Motor neuron (in vitro differentiated cells): ENCODE measurements around the gene SZRD1. TPM values are rescaled to one million over a fixed set of nuclear protein-coding genes. Genes with fewer than 3 reads are reported as not detected.
A peak's percentile ranks its signal among the peaks of the same experiment; 100 is the strongest.

ENCODE experiments used
- ATAC-seq, 8 experiments: fragments of 200-7000 bp; cut with Tn5 transposase; replicated peaks in 6 of 8; 2 replicates each; pipeline ENCODE4 v1.8.0; 2021; ENCODE audit warnings: mild to moderate bottlenecking in 8 of 8, moderate library complexity in 8 of 8
- H3K27ac ChIP-seq, 2 donors: fragments of 250-450 bp; sonication (Bioruptor Pico); 2 replicates each; pipeline ENCODE4 v1.9.0; 2021; ENCODE audit warnings: antibody characterized with exemption in 2 of 2, mild to moderate bottlenecking in 2 of 2, moderate library complexity in 1 of 2
- H3K4me1 ChIP-seq, 2 donors: fragments of 250-450 bp; sonication (Bioruptor Pico); replicated peaks in 1 of 2; 2 replicates each; pipeline ENCODE4 v1.6.1; 2021; ENCODE audit warnings: antibody characterized with exemption in 2 of 2, mild to moderate bottlenecking in 2 of 2, moderate library complexity in 1 of 2
- H3K4me3 ChIP-seq, 5 donors: fragments of 250-450 bp; sonication (Bioruptor Pico); 2 replicates each; pipeline ENCODE4 v1.9.0; 2021; ENCODE audit warnings: antibody characterized with exemption in 5 of 5, mild to moderate bottlenecking in 5 of 5, moderate library complexity in 4 of 5
- WGBS, 10 experiments: fragments of 450-650 bp; shearing (Covaris generic); methylation state at CpG; one replicate each; pipeline ENCODE4 v1.0.0; 2022; 5-methylcytosine and 5-hydroxymethylcytosine counted together
- in situ Hi-C, 9 experiments: fragments of 400-800 bp; cut with MboI; loops; one replicate each; pipeline ENCODE4 v1.15.0; 2021; ENCODE audit warnings: low sequenced_read_pairs in 9 of 9, low pct_unique_long_range_greater_than_20kb in 2 of 9; ENCODE audit not compliant: unreplicated experiment in 9 of 9
- total RNA-seq, 8 experiments: library from RNA; unstranded; fragments of 300-600 nt; gene quantifications; 2 replicates each; pipeline versions ENCODE4 v1.2.3 to v1.2.4, GENCODE V29; 2022

Gene SZRD1
- total RNA-seq, 8 experiments from 2014 or later, result 37.9 to 82.0 (median 53.0) TPM

DNA sequence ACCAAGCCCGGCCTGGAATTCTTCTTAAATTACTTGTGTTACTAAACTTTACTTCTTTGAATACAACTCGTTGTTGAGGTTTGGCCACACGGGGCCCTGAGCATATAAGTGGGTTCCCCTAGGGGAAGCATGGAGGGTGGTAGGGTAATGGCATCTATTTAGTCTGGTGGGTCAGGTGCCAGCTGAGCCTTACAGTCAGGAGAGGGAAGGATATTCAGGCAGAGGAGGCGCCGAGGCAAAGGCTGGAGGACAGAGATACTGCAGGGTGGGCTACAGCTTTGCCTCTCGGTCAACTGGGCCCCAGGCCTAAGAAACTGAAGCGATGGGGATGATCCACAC, 73.1 kb downstream of the SZRD1 start:
- Histone ChIP-seq H3K27ac (peak overlapping the region; percentile 24 to 46), H3K4me1 (peaks cover 8 to 11% of the 10 kb centered on the region in 2 donors), H3K4me3 (peak overlapping the region; percentile 68 to 99 (median 86))
- in situ Hi-C loops, result no loop called here
- WGBS, 10 experiments, result 56 to 86% (median 80%) methylated on average over 3 to 4 of the region's 7 CpGs; no CpG with 5 or more reads in 7 of the 10 experiments
- ATAC-seq, result peak in 3 of 8 experiments; percentile 5 to 63 (median 22)

DNA sequence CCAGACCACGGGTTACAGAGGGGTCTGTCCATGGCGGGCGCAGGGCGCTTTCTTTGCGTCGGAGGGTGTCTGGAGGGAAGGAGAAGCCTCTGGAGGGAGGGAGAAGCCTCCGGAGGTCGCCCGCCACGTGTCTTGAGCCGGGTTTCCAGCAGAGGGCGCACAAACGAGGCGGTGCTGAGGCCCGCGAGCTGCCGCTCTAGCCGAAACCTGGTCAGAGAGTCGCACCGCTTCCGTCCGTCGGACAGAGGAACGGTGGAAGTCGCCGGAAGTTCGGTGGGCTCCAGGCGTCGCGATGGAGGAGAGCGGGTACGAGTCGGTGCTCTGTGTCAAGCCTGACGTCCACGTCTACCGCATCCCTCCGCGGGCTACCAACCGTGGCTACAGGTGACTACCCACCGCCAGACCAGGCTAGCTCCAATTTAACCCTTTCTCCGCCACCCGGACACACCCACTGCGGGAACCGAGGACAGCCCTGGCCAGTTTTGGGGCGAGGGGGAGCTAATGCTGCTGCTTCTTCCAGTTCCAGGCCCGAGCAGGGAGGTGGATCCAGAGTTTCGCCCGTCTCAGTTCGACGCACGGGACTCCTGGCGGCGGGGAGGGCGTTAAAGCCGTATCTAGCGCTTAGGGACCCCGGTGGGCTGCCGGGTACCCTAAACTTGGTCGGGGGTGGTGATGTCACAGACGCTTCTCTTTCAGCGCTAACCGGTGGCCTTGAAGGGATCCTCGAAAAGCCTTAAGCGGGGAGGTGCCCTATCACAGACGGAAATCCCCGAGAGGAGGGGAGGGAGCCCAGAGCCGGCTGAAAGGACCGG, 73.6 kb downstream of the SZRD1 start, which contains the start of gene NECAP2:
Gene NECAP2, plus strand, starts transcription at position 255 of the 812 bp plus-strand sequence. Its CDS starts 38 bp downstream, at position 293.
- Histone ChIP-seq H3K4me3 (peak within 1 kb of the TSS; percentile 68 to 99 (median 86)), H3K27ac (peak within 1 kb of the TSS; percentile 85 to 87), H3K4me1 (peaks cover 8 to 11% of the 10 kb centered on the region in 2 donors)
- WGBS, 10 experiments, result 0 to 3% (median 0%) methylated on average over 1 to 32 of the region's 68 CpGs; no CpG with 5 or more reads in 3 of the 10 experiments
- in situ Hi-C loops, result no loop called here
- ATAC-seq, result peak; percentile 86 to 96 (median 94)

DNA sequence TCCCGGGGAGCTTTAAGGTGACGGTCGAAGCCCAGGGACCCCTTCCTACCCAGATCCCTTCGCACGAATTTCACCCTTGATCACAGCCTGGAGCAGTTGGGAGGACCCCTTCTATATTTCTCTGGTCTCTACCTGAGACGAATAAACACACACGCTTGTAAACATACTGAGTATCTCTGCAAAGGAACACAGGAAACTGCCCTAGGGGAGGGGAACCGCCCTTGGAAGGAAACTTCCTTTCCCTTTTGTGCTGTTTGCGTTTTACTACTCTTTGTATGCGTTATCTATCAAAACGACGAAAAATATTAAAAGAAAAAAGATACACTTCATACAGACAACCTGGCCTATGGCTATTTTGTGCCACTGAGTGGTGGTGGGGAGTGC, 74.2 kb downstream of the SZRD1 start:
- 0 to 17% (median 6%) methylated on average over 2 to 11 of the region's 12 CpGs; no CpG with 5 or more reads in 1 of the 10 experiments for WGBS, 10 experiments
- in situ Hi-C loops, result no loop called here
- peaks cover 8 to 11% of the 10 kb centered on the region in 2 donors for H3K4me1 ChIP-seq
- ATAC-seq, result peak in 2 of 8 experiments; percentile 12 to 20
- peak overlapping the region; percentile 68 to 99 (median 86) for H3K4me3 ChIP-seq
- H3K27ac ChIP-seq, result peak overlapping the region; percentile 85 to 87

DNA sequence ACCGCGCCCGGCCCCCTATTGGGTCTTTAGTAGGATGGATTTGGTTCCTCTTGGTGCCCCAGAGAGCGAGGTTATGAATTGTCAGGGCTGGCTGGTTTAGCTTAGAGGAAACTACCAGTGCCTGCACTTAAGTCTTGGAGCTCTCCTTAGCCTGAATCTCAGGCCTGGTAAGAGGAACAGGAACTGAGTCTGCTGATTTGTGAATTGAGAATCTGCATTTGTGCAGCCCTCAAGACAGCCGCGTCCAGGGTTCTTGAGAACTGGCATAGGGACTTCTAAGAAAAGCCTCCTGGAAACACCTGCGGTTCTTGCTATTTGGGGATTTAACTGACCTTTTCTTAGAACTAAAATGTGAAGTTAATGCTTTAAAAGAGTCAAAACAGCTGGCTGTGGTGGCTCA, 75.2 kb downstream of the SZRD1 start:
- WGBS, 10 experiments, result 89 to 100% (median 96%) methylated on average over 1 to 6 of the region's 7 CpGs; no CpG with 5 or more reads in 1 of the 10 experiments
- Histone ChIP-seq H3K4me1 (peaks cover 8 to 11% of the 10 kb centered on the region in 2 donors), H3K4me3 (no peak overlapping the region), H3K27ac (no peak overlapping the region)
- in situ Hi-C loops, result no loop called here
- no peak for ATAC-seq

DNA sequence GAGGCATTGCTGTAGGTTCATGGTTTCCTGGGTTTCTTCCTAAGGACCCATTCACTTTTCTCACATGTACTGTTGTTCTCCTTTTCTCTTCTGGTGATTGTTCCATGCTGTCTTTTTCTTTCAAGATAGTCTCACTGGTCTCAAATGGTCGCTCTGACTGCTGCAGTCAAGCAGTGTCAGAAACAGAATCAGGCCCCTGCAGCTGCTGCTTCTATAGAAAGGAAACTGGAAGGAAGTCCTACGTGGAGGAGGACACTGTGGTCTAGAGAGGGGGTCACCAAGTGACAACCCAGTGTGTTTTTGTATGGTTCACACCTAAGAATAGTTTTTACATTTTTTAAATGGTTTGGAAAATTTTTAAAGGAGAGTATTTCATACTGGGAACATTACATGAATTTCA, 75.9 kb downstream of the SZRD1 start:
- H3K27ac ChIP-seq, result no peak overlapping the region
- ATAC-seq, result no peak
- H3K4me3 ChIP-seq, result no peak overlapping the region
- H3K4me1 ChIP-seq, result peaks cover 8 to 11% of the 10 kb centered on the region in 2 donors
- 50 to 100% (median 88%) methylated on average over 1 to 2 of the region's 2 CpGs; no CpG with 5 or more reads in 3 of the 10 experiments for WGBS, 10 experiments
- in situ Hi-C loops, result no loop called here

DNA sequence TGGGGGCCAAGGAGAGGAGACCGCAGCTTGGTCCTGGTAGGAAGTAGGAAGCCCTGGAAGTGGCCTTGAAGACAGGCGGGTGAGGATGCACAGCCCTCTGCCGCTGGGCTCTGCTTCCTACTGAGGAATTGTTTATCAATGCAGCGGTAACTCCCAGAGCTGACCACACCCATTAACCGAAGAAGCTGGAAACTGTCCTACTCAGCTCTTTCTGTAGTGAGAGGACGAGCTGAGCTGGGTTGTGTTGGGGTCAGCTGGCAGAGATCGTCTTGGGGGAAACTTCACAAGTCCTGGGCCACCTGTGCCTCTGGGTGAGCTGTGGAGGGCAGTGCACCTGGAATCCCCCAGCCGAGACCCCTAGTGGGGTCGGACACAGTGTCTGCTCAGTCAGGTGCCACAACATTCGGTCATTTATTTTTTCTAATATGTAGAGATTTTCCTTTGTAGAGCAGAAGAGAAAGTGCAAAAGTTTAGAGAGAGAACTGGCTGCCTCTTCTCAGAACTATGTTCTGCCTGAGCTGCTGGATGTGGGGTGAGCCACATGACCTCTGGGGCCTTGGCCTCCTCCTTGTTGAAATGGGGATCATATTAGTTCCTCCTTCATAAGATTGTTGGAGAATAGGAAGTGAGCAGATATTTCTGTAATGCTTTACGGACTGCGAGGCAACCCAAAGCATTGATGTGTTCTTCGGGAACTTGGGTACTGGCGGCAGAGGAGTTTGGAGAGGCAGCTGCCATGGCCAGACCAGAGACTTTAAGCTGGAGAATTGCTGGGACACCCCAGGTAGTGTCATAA, 77.1 kb downstream of the SZRD1 start:
- ATAC-seq, result peak in 3 of 8 experiments; percentile 8 to 33 (median 23)
- in situ Hi-C loops, result no loop called here
- Histone ChIP-seq H3K27ac (no peak overlapping the region), H3K4me3 (no peak overlapping the region), H3K4me1 (peaks cover 8 to 11% of the 10 kb centered on the region in 2 donors)
- WGBS, 10 experiments, result 67 to 100% (median 93%) methylated on average over 1 to 13 of the region's 14 CpGs; no CpG with 5 or more reads in 1 of the 10 experiments

DNA sequence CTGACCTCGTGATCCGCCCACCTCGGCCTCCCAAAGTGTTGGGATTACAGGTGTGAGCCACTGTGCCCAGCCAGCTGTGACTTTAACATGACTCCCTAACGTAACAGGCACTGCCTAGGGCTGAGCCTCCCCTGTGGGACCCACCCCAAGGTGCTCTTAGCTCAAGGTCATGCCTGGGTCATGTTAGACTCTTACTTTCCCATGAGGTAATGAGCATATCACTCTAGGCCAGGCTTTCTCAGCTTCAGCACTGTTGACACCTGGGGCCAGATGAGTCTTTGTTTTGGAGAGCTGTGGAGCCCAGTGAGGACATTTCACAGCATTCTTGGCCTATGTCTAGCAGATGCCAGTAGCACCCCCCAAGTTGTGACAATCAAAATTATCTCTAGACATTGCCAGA, 78.0 kb downstream of the SZRD1 start:
- no peak overlapping the region for H3K4me3 ChIP-seq
- no peak for ATAC-seq
- H3K27ac ChIP-seq, result no peak overlapping the region
- peaks cover 8 to 10% of the 10 kb centered on the region in 2 donors for H3K4me1 ChIP-seq
- in situ Hi-C loops, result no loop called here
- WGBS, 10 experiments, result 95 to 100% (median 100%) methylated on average over 1 to 3 of the region's 4 CpGs; no CpG with 5 or more reads in 7 of the 10 experiments

DNA sequence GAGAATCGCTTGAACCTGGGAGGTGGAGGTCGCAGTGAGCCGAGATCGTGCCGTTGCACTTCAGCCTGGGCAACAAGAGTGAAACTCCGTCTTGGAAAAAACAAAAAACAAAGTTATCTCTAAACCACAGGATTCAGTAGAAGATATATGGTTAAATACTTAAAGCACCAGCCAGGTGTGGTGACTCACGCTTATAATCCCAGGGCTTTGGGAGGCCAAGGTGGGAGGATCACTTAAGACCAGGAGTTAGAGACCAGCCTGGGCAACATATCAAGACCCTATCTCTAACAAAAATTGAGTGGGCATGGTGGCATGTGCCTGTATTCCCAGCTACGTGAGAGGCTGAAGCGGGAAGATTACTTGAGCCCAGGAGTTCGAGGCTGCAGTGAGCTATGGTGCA, 79.1 kb downstream of the SZRD1 start:
- in situ Hi-C loops, result no loop called here
- no peak overlapping the region for H3K4me3 ChIP-seq
- H3K27ac ChIP-seq, result no peak overlapping the region
- ATAC-seq, result no peak
- 53 to 100% (median 98%) methylated on average over 1 to 10 of the region's 10 CpGs; no CpG with 5 or more reads in 3 of the 10 experiments for WGBS, 10 experiments
- peaks cover 8% of the 10 kb centered on the region in 2 donors for H3K4me1 ChIP-seq

DNA sequence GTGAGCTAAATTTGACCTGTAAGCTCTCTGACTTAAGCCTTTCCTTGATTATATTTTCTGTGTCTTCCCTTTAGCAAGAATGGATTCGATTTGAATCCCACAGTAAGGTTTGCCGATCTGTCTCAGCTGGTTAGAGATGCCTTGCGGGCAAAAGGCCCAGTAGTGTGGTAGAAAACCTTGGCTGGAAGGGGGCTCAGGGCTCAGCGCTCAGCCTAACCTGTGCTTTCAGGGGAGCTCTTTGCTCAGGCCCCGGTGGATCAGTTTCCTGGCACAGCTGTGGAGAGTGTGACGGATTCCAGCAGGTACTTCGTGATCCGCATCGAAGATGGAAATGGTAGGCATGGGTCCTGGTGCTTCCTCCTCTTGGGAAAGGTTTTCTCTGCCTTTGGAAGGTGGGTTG, 80.6 kb downstream of the SZRD1 start:
- ATAC-seq, result no peak
- 93 to 100% (median 96%) methylated on average over 1 to 9 of the region's 9 CpGs; no CpG with 5 or more reads in 3 of the 10 experiments for WGBS, 10 experiments

More for the DNA sequence above, 80.6 kb downstream of the SZRD1 start:
- H3K4me3 ChIP-seq, result no peak overlapping the region
- in situ Hi-C loops, result no loop called here
- no peak overlapping the region for H3K27ac ChIP-seq
- H3K4me1 ChIP-seq, result no peaks in the 10 kb centered on the region

Other genes starting within 250 kb of the SZRD1 start
- gene EPHA2, start 211.2 kb upstream of the SZRD1 start, total RNA-seq, result 10 to 100 TPM in 2 of 8 experiments, 1 to 10 TPM in 6; 4.2 to 15.1 (median 7.3) TPM
- 10 to 100 TPM in 1 of 8 experiments, 1 to 10 TPM in 7; 2.1 to 10.6 (median 5.9) TPM for gene ARHGEF19, start 154.6 kb upstream of the SZRD1 start, total RNA-seq
- 10 to 100 TPM in 4 of 8 experiments, 1 to 10 TPM in 4; 5.0 to 14.4 (median 10.1) TPM for gene CPLANE2, start 130.1 kb upstream of the SZRD1 start, total RNA-seq
- gene FBXO42, start 14.8 kb upstream of the SZRD1 start, total RNA-seq, result 10 to 100 TPM; 10.0 to 27.6 (median 23.2) TPM
- gene SPATA21, start 70.2 kb downstream of the SZRD1 start, total RNA-seq, result under 1 TPM in 5 of 8 experiments, not detected in 3; 0.07 to 0.47 (median 0.11) TPM
- 10 to 100 TPM; 23.9 to 77.3 (median 47.2) TPM for gene NECAP2, start 73.5 kb downstream of the SZRD1 start, total RNA-seq
- over 10,000 TPM in 1 of 8 experiments, 1,000 to 10,000 TPM in 7; 2,521 to 14,174 (median 6,483) TPM for gene RNU1-1, start 147.0 kb downstream of the SZRD1 start, total RNA-seq
- gene NBPF1, start 246.3 kb downstream of the SZRD1 start, total RNA-seq, result 10 to 100 TPM; 24.4 to 73.3 (median 37.4) TPM